Esophagus muscularis mucosa (tissue), 4 donors: Measurements from ENCODE around the gene KLHL6.

Experiments used
- EP300 ChIP-seq: sonication (generic); formaldehyde crosslinking; IDR thresholded peaks from one replicate; pipeline ENCODE4 v1.6.1; 2017; ENCODE audit warnings: antibody characterized with exemption
- POLR2A ChIP-seq: fragments of 450-650 bp; IDR thresholded peaks from one replicate; pipeline ENCODE4 v1.6.1; 2017; ENCODE audit warnings: antibody characterized with exemption, moderate library complexity, mild to moderate bottlenecking, low read depth
- TF ChIP-seq, protein P1 (sequence below), 3 experiments: fragments of 200-600 bp in 2 of 3; fragments of 450-650 bp in 1 of 3; sonication (generic) in 2 of 3; IDR thresholded peaks; one replicate each; pipeline ENCODE4 v1.5.1; 2017 to 2019; ENCODE audit warnings: antibody characterized with exemption in 3 of 3, mild to moderate bottlenecking in 2 of 3, moderate library complexity in 1 of 3

DNA sequence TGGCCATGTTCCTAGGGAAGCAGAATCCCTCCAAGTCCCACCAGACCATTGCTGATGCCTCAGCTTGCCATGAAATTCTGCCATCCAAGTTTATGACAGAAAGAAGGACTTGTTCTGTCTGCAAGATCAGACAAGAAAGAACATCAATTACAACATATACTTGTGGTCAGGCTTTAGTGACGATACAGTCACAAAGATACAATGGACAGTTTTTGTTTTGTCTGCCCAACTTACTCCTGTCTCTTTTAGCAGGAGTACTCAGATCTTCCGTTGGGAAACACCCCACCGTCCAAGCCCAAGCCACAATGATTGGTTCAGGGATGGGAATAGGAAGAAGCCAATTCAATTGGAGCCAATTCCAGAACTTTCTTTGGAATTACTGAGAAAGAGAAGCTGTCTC lies 15.7 kb downstream of the KLHL6 start:
- TF ChIP-seq EP300 (no peak), POLR2A (no peak)
- TF ChIP-seq, protein P1, sequence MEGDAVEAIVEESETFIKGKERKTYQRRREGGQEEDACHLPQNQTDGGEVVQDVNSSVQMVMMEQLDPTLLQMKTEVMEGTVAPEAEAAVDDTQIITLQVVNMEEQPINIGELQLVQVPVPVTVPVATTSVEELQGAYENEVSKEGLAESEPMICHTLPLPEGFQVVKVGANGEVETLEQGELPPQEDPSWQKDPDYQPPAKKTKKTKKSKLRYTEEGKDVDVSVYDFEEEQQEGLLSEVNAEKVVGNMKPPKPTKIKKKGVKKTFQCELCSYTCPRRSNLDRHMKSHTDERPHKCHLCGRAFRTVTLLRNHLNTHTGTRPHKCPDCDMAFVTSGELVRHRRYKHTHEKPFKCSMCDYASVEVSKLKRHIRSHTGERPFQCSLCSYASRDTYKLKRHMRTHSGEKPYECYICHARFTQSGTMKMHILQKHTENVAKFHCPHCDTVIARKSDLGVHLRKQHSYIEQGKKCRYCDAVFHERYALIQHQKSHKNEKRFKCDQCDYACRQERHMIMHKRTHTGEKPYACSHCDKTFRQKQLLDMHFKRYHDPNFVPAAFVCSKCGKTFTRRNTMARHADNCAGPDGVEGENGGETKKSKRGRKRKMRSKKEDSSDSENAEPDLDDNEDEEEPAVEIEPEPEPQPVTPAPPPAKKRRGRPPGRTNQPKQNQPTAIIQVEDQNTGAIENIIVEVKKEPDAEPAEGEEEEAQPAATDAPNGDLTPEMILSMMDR (IDR thresholded peaks at IDR 0.05), result no peak
